ENCODE data around the gene CEP131.

- TF ChIP-seq, protein P1, sequence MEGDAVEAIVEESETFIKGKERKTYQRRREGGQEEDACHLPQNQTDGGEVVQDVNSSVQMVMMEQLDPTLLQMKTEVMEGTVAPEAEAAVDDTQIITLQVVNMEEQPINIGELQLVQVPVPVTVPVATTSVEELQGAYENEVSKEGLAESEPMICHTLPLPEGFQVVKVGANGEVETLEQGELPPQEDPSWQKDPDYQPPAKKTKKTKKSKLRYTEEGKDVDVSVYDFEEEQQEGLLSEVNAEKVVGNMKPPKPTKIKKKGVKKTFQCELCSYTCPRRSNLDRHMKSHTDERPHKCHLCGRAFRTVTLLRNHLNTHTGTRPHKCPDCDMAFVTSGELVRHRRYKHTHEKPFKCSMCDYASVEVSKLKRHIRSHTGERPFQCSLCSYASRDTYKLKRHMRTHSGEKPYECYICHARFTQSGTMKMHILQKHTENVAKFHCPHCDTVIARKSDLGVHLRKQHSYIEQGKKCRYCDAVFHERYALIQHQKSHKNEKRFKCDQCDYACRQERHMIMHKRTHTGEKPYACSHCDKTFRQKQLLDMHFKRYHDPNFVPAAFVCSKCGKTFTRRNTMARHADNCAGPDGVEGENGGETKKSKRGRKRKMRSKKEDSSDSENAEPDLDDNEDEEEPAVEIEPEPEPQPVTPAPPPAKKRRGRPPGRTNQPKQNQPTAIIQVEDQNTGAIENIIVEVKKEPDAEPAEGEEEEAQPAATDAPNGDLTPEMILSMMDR (IDR thresholded peaks at IDR 0.05): no peak
- TF ChIP-seq EP300 (IDR thresholded peaks at IDR 0.05; ENCODE audit: low read depth) (no peak), POLR2A (IDR thresholded peaks at IDR 0.05) (no peak), POLR2AphosphoS5 (IDR thresholded peaks at IDR 0.05) (no peak)
Observed at GRCh38 chr17:81235822-81236740, 13.3 kb upstream of the CEP131 start.
